Measurements from ENCODE around the gene DROSHA. TPM values are rescaled to one million over a fixed set of nuclear protein-coding genes. Genes with fewer than 3 reads are reported as not detected.

DROSHA gene
- total and polyA plus RNA-seq, 2 of the 4 experiments (the other 2 are of a cell fraction) = 36.4 to 36.5 TPM

DNA sequence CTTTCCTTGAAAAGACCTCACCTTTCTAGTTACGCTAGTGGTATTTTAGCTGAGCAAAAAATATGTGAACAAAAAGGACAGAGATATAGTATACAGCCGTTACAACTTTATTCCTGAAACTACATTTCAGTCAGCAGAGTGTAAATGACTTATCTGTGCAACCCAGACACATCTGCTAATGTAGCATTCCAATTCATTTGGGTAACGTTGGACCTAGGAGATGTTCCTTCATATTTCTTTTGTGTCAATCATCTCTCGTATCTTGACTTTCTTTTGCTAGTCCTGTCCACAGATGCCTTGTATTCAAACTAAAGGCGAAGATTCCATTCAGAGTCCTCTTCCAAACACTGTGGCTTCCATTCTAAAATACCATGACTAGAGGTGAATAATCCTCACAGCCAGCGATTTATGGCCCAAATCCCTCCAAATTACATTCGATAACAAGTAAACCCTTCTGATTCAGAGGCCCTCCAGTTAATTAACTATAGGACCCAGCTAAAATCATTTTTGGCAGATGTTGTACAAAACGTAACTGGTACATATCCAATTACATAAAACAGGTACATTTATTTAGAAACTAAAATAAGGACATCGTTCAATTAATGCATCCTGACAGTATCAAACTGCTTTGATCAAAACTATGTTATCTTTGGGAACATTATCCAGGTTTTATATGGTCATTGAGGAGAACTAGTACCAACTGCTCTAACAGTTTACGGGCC, 155.7 kb downstream of the DROSHA start:
- Histone ChIP-seq H3K4ac (ENCODE audit: low read depth, low read length) (no peak overlapping the region), H2AFZ (replicated peaks; ENCODE audit: low read length, poor library complexity) (no peak overlapping the region), H3K27ac (ENCODE audit: insufficient read depth, low read length) (no peak overlapping the region), H2AK5ac (ENCODE audit: low read depth, low read length) (no peak overlapping the region), H2BK5ac (ENCODE audit: low read depth, low read length, poor library complexity, severe bottlenecking) (no peak overlapping the region), H2BK120ac (ENCODE audit: low read depth, low read length) (no peak overlapping the region), H4K8ac (ENCODE audit: low read depth in 2 of 2, low read length in 2 of 2) (no peak overlapping the region), H4K5ac (ENCODE audit: low read depth, low read length) (no peak overlapping the region), H2BK20ac (ENCODE audit: low read depth, low read length) (no peak overlapping the region), H3K4me1 (ENCODE audit: control insufficient read depth, insufficient read depth, low read length) (no peaks in the 10 kb centered on the region; the same call in 1 of the 2 replicates), H3K9ac (ENCODE audit: low read depth, low read length) (no peak overlapping the region), H4K91ac (ENCODE audit: insufficient read depth, low read depth, low read length) (no peak overlapping the region), H3K23ac (ENCODE audit: low read depth, low read length) (no peak overlapping the region), H2AK9ac (replicated peaks; ENCODE audit: low read depth, low read length, poor library complexity) (no peak overlapping the region), H3K9me3 (ENCODE audit: control insufficient read depth, insufficient read depth, low read length) (no peaks in the 10 kb centered on the region), H3K79me1 (ENCODE audit: low read depth in 1 of 2, low read length in 2 of 2) (no peaks in the 10 kb centered on the region), H3K14ac (replicated peaks; ENCODE audit: low read depth, low read length) (no peak overlapping the region), H3K9me1 (ENCODE audit: insufficient read depth, low read length) (no peaks in the 10 kb centered on the region; the same call in 1 of the 2 replicates), H3K4me2 (ENCODE audit: low read depth, low read length) (no peak overlapping the region), H3K36me3 (ENCODE audit: control insufficient read depth, insufficient read depth, low read length) (no peaks in the 10 kb centered on the region), H2BK15ac (ENCODE audit: low read depth, low read length) (no peak overlapping the region), H3K4me3 (ENCODE audit: insufficient read depth, low read depth, low read length) (no peak overlapping the region), H3K27me3 (ENCODE audit: control insufficient read depth, insufficient read depth, low read length) (no peaks in the 10 kb centered on the region), H3K18ac (ENCODE audit: low read depth, low read length) (no peak overlapping the region), H4K20me1 (ENCODE audit: insufficient read depth, low read length) (no peaks in the 10 kb centered on the region), H3K56ac (ENCODE audit: extremely low read depth, insufficient read depth, low read length) (no peak overlapping the region)
- no TSS peak for BruUV-seq (replicated peaks)
- DNase-seq (no peak), ATAC-seq (ENCODE audit: low read depth) (no peak)
- no peak for TF ChIP-seq SMC3 (IDR thresholded peaks at IDR 0.05; ENCODE audit: low read depth, low read length)
- no peak for TF ChIP-seq POLR2A (IDR thresholded peaks at IDR 0.05; ENCODE audit: low read depth, low read length)
- TF ChIP-seq FOS (IDR thresholded peaks at IDR 0.05; ENCODE audit: low read depth, low read length) = no peak
- no peak for TF ChIP-seq BHLHE40 (IDR thresholded peaks at IDR 0.05; ENCODE audit: low read depth, low read length)
- no peak for TF ChIP-seq RCOR1 (IDR thresholded peaks at IDR 0.05; ENCODE audit: insufficient replicate concordance, low read length)
- TF ChIP-seq MXI1 (IDR thresholded peaks at IDR 0.05; ENCODE audit: borderline replicate concordance, low read depth, low read length) = no peak
- TF ChIP-seq RFX5 (IDR thresholded peaks at IDR 0.05; ENCODE audit: low read depth, low read length) = no peak
- no peak for TF ChIP-seq MAFK (IDR thresholded peaks at IDR 0.05; ENCODE audit: low read depth, low read length)
- no peak for TF ChIP-seq RAD21 (IDR thresholded peaks at IDR 0.05; ENCODE audit: low read length)
- no peak for TF ChIP-seq MAZ (IDR thresholded peaks at IDR 0.05; ENCODE audit: borderline replicate concordance, low read depth, low read length)
- no peak for TF ChIP-seq NFE2L2 (IDR thresholded peaks at IDR 0.05; ENCODE audit: low read depth, low read length)
- TF ChIP-seq, protein P1, sequence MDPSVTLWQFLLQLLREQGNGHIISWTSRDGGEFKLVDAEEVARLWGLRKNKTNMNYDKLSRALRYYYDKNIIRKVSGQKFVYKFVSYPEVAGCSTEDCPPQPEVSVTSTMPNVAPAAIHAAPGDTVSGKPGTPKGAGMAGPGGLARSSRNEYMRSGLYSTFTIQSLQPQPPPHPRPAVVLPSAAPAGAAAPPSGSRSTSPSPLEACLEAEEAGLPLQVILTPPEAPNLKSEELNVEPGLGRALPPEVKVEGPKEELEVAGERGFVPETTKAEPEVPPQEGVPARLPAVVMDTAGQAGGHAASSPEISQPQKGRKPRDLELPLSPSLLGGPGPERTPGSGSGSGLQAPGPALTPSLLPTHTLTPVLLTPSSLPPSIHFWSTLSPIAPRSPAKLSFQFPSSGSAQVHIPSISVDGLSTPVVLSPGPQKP (IDR thresholded peaks at IDR 0.05; ENCODE audit: borderline replicate concordance, low read depth, low read length) = no peak
- CTCF ChIA-PET = interaction anchor here (1.8 kb wide), 1 partner anchor 7 kb away, joined by 4 read pairs; no protein-coding TSS in a partner anchor
- intact Hi-C loops (cut with micrococcal nuclease) (no loop called here), in situ Hi-C loops (cut with MboI; ENCODE audit: low sequenced_read_pairs) (no loop called here), dilution Hi-C loops (cut with HindIII; ENCODE audit: low sequenced_read_pairs, unreplicated experiment) (no loop called here)
- POLR2A ChIA-PET (ENCODE audit: unreplicated experiment) = no interaction called here
- 100% methylated on average over 1 of the region's 10 CpGs; no CpG with 5 or more reads in 1 of the 2 experiments for WGBS, 2 experiments (ENCODE audit: extremely low coverage in 2 of 2, insufficient read length in 1 of 2)
